Left lobe of liver (tissue), 2 donors: ENCODE measurements around the gene C2CD4C. TPM values are rescaled to one million over a fixed set of nuclear protein-coding genes. Genes with fewer than 3 reads are reported as not detected.
"Not testable (repeated sequence)": the region's sequence is repeated elsewhere in the genome, so short reads cannot be mapped to it uniquely, and the experiment has no call there.

Experiments
- ATAC-seq: fragments of 200-7000 bp; cut with Tn5 transposase; one replicate; pipeline ENCODE4 v1.9.1; 2020; ENCODE audit warnings: mild to moderate bottlenecking, moderate library complexity
- DNase-seq: peaks from one replicate; pipeline ENCODE4 v3.0.0-alpha.2; 2020; ENCODE audit warnings: low spot score
- total RNA-seq: library from RNA; stranded (reverse); gene quantifications from one replicate; pipeline ENCODE4 v1.2.1, GENCODE V29; 2021
- donor health status: DM: no; HTN: no; CAD: no; lungs with moderate emphysema.
- donor health status: DM: no; HTN: yes; CAD: no.

Gene C2CD4C
- total RNA-seq, 1 donor from 2014 or later = 0.33 TPM

DNA sequence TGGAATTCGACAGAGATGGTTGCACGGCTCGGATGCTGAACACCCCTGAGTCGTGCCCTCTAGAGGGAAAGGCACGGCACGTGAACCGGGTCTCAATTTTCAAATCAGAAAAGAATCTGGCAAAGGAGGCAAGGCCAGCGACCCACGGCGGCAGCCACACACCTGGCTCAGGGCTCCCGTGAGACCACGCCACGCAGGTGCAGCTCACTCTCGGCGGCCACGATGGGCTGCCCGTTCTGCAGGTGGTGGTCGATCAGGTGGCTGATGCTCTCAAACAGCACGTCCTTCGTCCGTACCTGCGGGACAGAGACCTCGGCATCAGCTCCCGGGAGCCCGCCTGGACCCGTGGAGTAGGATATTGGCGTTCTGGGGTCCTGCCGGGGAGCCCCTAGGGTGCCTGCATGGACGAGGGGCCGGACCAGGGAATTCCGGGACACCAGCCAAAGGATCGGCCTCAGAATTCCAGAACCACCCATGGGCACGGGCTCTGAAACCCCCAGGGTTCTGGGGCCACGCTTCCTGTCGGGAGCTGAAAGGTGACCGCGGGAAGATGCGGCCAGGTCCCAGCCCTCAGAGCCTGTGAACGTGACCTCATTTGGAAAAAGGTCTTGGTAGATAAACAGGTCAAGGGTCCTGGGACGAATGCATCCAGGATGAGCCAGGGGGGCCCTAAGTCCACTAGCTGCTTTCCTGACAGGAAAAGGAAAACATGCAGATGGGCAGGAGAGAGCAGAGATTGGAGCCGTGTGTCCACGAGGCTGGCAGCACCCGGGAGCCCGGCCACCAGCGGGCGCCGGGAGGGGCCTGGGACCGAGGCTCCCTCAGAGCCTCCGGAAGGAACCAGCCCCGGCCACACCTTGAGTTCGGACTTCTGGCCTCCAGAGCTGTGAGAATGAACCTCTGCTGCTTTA lies 10.1 kb upstream of the C2CD4C start:
- peak; percentile 29 for ATAC-seq
- DNase-seq = no peak

DNA sequence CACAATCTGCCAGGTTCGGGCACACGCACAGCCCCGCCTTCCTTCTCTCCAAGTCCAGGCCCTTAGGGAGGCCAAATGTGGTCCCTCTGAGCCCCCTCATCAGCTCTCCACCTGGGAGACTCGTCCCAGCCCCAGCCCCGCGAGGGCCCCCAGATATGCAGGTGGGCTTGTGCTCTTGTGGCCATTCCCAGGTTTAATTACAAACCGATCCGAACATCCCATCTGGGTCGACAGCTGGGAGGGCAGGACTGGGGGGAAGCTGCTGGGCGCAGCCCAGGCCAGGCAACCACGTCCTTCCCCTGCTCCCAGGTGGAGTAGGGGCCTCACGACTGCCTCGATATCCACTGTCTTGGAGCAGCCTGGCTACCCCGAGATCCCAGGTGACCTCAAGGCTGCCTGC lies 7.5 kb upstream of the C2CD4C start:
- DNase-seq = no peak
- no peak for ATAC-seq

DNA sequence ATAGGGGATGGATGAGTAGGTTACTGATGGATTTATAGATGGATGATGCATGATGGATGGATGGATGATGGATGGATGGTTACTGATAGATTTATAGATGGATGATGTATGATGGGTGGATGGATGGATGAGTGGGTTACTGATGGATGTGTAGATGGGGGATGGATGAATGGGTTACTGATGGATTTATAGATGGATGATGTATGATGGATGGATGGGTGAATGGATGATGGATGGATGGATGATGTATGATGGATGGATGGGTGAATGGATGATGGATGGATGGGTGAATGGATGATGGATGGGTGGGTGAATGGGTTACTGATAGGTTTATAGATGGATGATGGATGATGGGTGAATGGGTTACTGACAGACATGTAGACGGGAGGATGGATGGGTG lies 6.3 kb upstream of the C2CD4C start:
- ATAC-seq = no peak
- no peak for DNase-seq

DNA sequence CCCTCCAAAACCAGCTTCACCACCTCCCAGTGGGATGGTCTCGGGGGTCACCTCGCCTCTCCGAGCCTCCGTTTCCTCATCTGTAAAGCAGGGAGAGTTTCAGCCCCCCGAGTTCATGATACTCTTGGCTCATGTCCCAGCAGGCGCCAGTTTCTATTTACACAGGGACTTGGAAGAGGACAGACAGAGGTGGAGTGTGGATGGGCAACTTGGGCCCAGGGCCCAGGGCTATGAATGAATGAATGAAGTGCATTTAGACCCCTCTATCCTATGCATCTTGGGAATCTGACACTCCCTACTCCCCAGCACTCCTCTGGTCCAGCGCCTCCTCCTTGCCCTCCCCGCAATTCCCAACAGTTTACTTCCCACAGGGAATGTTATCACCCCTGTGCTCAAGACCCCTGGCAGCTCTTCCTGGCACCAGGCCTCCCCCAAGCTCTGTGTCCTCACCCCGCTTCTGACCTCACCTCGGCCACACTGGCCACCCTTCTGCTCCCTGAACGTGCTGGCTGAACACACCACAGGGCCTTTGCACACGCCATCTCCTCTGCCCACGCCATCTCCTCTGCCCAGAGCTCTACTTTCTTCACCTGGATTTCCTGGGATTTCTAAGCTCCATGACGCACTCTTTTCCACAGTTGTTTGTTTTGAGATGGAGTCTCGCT lies 4.9 kb upstream of the C2CD4C start:
- DNase-seq (no peak), ATAC-seq (no peak)

DNA sequence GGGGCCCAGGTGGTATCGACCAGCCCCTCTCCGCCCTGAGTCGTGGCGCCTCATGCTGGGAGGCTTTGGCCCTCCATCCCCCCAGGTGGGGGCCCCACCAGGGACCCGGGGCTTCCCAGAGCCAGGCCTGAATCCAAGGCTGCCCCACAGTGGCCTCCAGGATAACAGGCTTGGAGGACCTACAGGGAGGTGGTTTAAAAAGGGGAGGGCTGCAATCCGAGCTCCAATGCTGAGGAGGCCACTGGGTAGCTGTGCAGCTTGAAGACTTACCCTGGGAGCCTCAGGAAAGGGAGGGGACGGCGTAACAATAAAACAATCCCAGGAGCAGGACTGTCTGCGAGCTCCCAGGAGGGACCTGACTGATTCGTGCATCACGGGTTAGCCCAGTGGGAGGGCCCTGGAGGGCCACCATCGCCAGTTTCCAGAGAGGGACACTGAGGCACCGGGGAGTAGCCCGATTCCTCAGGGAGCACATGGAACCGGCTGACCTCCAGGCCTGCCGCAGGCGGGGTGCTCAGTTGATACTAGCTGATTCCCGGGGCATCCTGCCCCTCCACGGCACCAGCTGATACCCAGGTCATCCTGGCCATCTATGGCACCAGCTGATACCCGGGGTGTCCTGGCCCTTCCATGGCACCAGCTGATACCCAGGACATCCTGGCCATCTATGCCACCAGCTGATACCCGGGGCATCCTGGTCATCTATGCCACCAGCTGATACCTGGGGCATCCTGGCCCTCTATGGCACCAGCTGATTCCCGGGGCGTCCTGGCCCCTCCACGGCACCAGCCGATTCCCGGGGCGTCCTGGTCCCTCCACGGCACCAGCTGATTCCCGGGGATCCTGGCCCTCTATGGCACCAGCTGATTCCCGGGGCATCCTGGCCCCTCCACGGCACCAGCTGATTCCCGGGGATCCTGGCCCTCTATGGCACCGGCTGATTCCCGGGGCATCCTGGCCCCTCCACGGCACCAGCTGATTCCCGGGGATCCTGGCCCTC lies 3.7 kb upstream of the C2CD4C start:
- no peak for ATAC-seq
- no peak for DNase-seq

DNA sequence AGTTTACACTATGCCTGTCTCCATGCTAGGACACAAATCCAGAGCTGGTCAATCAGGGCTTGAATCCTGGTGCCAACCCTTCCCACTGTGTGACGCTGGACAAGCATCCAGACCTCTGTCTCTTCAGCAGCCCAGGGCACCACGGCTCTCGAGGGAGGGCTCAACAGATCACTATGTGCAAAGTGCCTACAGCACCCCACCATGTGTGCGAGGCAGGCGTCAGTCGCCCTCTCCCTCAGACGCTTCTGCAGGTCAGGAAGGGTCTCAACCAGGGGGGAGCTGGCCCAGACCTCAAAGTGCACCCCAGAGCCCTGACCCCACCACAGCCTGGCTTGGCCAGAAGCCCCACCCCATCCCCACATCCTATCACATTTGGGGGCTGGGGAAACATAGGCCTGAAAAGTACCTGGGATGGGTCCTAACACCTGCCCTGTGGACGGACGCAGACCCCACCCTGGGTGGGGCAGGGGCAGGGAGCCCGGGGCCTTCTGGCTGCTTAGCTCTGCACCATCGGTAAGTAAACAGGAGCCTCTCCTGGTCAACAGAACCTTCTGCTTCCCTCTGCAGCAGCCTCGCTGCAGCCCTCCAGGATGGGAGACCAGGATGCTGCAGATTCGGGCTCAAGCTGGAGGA lies 2.9 kb upstream of the C2CD4C start:
- peak; percentile 41 for DNase-seq
- no peak for ATAC-seq

DNA sequence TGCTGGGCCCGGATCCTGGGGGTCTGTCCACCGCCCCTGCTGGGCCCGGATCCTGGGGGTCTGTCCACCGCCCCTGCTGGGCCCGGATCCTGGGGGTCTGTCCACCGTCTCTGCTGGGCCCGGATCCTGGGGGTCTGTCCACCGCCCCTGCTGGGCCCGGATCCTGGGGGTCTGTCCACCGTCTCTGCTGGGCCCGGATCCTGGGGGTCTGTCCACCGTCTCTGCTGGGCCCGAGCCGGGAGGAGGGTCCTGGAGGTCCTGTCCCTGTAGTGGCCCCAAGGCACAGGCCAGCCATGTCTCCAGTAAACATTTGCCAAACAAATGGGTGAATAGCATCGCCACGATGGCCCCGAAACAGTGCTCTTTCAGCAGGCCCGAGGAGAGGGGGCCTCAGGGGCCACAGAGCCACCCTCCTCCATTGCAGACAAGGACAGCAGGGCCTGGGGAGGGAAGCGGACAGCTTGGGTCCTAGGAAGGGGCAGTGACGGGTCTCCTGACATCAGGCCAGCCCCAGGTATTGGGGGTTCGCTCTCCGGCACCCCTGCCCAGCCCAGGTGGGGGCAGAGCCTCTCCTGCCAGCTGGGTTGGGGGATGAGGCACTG lies 2.3 kb upstream of the C2CD4C start:
- DNase-seq = peak; percentile 40
- not testable (repeated sequence) for ATAC-seq

DNA sequence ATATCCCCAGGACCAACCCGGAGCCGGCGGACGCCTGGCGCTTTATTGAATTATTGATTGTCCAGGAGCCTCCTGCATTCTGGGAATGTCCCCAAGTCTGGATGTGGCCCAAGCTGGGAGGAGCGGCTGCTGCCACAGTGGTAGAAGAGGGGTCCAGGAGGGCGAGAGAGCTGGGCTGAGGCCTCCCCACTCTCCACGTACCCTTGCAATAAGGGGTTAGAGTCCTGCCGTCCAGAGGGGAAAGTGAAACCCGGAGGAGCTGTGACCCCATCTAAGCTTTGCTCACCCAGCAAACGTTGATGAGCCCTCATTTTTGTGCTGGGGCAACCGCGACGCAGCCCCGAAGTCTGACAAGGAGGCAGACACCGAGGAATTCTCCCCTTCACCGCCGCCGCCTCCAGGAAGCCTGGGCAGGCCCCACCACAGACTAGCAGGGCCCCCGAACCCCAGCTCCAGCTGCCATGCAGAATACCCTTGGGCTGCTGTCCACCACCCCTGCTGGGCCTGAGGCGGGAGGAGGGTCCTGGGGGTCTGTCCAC lies 1.4 kb upstream of the C2CD4C start:
- DNase-seq = peak; percentile 69
- peak; percentile 73 for ATAC-seq

DNA sequence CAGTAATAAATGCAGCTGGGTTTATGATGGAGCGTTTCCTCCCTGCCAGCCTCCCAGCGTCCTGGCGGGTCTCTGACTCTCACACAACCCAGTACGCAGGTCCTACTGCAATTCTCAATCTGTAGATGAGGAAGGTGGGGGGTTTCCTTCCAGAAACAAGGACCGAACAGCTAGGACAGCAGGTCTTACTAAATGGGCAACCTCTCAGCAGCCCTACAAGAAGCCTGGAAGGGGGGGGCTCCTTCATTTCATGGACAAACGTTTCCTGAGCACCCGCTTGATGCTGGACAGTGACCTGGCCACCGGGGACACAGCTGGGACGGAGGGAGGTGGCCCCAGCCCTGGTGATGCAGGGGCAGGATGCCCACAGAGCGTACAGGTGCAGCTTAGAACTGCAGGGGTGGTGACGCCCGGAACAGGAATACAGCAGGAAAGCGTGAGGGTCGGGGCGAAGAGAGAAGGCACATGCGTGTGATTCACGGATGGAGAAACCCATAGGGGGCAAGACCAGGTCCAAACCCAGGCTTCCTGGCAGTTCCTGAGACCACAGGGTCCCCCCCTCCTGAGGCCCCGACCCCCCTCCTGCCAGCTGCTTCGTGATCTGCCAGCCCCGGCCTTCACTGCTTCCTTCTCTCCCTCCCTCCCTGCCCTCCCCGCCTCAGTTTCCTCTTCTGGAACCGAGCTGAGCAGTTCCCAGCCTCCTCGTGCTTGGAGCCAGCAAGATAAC lies 732 bp upstream of the C2CD4C start:
- ATAC-seq (peak; percentile 20), DNase-seq (peak; percentile 43)

DNA sequence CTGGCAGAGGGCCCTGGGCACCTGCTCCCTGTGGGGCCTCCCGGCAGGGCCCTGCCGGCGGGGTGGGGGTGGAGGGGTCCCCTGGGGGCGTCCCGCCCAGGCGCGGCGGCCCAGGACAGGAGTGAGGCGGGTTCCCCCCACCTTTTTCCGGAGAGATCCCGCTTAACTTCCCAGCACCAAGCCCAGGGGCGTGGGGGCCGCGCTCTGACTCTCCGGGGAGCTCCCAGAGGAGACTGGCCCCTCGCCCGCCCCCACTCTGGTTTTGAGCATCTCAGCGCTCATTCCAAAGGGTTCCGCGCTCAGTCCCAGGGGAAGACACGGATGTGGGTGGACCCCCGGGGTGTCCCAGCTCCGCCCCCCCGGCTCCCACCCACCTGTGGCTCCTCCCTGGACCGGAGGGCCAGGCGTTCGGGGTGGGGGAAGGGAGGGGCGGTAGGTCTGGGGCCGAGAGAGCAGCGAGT lies 476 bp downstream of the C2CD4C start:
- ATAC-seq (no peak), DNase-seq (no peak)

DNA sequence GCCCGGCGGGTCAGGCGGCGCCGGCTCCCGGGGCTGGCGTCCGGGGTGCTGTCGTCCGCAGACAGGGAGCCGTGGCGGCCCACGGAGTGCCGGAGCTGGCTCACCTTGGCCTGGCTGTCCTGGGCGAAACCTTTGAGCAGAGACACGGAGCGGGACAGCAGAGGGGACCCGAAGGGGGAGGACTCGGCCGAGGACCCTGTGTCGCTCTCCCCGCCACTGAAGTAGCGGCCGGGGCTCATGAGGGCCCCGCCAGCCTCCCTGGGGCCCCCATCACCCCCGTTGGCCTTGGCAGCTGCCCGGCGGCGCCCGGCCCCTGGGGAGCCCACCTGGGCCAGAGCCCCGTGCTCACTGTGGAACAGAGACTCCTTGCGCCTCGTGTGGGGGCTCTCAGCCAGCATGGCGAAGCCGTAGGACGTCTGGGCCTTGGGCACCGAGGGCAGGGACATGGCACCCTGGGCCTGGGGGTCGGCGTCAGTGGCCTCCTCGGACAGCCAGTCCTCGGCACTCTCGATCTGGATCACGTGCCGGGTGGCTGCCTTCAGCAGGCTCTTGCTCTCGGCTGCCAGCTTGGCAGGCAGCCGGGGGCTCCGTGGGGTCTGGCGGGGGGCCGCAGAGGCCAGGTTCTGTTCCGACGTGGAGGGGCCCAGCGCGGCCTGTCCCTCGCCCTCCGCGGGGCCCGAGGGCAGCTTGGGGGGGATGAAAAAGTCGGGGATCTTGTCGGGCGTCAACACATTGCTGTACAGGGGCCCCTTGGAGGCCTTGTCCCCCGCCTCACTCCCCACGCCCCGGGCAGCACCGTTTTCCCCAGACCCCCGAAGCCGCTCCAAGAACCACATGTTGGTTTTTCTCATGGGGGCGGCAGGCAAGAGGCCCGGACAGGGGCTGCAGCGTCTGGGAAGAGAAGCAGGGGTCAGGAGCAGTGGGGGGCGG lies 1.2 kb downstream of the C2CD4C start:
- DNase-seq = peak; percentile 45

DNA sequence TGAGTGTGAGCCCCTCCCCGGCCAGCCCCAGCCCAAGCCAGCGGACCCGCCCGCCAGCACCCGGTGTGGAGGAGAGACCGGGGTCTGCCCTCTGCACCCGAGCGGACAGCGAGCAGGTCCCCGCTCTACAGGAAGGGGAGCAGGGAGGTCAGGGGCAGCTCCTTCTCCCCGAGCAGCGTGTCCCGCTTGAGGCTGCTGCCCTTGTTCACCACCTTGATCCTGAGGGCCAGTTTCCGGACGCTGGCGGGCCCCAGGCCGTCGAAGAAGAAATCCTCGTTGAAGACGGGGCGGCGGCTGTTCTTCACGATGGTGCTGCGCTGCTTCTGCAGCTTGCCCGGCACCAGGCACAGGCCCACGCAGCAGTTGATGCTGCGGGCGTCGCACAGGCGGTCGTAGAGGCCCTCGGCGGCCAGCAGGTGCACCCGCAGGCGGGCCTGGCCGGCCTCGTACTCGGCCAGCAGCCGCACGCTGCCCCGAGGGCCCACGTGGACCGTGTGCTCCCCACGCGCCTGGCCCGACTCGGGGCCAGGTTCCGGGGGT lies 1.9 kb downstream of the C2CD4C start:
- ATAC-seq (no peak), DNase-seq (peak; percentile 35)

More for the DNA sequence above, 1.2 kb downstream of the C2CD4C start:
- no peak for ATAC-seq

DNA sequence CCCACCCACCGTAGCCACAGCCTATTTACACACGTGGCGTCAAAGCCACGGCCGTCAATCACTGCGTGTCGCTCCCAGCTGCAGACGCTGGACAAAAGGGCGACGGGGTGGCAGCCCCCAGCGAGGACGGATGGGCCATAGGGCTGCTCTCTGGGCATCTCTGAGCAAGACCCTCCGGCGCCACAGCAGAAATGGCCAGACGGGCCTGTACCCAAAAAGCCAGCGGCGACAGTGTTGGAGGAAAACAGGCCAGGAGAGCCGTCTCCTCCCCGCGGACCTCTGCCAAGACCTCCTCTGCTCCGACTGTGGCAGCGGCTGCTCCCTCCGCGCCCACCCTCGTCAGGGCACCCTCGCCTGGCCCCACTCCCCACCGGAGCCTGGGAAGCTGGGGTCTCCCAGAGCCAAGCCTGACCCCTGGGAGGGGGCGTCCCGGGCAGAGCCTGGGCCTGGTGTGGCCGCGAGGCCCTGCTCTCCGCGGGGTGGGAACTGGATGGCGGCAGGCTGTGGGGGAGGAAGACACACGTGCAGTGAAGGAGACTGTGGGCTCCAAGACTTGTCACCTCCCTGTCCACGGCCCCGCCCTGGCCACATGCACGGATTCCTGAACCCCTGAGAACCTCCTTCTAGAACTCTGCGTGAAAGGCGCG lies 2.7 kb downstream of the C2CD4C start:
- no peak for ATAC-seq
- DNase-seq = peak; percentile 41

DNA sequence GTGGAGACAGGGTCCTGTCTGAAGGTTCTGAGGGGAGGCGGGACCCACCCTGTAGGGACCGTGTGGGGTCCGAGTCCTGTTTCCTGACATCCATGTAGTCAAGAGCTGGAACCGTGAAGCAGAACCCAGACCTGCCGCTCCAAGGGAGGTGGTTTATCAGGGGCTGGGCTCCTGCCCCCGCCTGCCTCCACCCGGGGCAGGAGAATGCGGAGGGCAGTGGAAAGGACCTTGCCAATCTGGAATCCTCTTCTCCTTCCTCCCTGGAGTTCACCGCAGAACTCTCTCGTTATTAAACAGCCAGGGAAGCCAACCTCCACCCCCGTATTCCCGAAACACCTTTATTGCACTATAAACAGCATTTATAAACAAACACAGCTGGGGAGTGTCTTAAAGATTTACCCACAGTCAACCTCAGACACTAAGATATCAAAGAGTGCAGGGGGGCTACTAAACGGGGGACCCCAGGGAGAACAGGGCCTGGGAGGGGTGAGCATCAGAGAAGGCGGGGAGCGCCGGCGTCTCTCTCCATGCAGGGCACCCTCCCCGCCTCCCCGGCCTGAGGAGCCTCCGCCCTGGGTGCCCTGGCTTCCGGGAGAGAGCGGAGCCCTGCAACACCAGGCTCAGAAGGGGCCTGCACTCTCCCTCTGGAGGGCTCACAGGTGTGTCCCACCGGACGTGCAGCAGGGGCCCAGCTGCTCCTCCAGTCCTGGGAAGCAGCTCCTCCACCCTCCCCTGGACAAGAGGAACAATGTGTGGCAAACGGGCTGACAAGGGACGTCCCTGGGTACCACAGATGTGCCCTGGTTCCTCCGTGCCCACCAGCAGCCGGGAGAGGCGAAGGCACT lies 3.6 kb downstream of the C2CD4C start:
- peak; percentile 32 for DNase-seq
- ATAC-seq = no peak

DNA sequence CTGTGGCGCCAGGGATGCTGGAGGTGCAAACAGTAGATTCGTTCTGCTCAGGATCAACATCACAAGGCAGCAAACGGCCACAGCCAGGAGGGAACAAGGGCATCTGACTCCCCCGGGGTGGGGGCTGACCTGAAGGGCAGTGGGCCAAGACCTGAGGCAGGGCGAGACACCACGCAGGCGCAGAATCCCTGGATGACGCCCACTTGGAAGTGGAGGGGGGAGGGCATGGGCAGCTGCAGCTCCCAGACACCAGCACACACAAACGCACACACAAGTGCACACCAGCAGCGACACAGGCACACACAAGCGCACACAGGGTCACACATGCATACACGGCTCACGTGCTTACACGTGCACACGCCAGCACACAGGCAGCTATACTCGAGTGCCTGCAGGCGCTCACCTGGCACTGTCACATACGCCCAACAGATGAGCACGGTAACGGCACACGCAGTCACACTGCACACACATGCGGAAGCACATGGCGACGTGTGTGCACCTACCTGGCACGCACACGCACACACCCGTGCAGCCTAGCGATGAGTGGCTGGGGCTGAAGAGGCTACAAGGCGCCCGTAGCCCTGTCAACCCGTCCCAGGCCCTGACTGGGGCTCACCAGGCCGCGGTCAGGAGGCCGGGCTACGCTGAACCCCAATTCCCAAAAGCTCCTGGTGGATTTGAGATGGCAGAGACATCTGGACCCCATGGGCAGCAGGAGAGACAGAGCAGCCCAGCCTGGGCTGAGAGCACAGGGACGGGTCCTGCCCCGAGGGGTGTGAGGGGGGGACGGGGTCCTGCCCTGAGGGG lies 5.5 kb downstream of the C2CD4C start:
- DNase-seq (peak; percentile 41), ATAC-seq (no peak)
